ENCODE data around the gene CD209.

Gene CD209

DNA sequence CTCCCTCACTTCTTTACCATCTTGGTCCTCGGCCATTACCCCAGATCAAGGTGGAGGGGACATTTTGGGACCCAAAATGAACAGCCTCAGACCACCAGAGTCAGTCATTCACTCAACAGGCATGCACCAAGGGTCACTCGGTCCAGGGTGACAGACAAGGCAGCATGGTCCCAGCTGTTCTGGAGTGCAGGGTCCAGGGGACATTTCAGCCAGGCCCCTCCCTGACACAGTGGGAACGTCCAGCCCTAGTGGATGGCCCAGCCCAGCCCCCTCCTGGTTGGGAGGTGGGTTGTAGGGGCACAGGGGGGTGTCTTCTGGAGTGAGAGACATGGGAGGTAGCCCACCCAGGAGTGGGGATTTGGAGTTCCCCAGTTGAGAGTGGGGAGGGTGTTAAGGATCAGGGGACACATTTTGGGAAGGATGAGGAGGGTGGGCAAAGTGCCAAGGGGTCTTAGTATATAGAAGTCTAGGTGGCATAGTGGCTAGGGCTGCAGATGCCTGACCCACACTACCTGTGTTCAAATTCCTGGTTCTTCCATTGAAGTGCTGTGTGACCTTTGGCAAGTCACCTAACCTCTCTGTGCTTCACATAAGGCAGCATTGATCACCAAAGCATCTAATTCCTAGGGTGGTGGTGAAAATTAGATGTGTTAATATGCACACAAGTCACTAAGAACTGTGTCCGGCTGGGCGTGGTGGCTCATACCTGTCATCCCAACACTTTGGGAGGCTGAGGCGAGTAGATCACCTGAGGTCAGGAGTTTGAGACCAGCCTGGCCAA, 42.9 kb downstream of the CD209 start:
- no peak for DNase-seq

DNA sequence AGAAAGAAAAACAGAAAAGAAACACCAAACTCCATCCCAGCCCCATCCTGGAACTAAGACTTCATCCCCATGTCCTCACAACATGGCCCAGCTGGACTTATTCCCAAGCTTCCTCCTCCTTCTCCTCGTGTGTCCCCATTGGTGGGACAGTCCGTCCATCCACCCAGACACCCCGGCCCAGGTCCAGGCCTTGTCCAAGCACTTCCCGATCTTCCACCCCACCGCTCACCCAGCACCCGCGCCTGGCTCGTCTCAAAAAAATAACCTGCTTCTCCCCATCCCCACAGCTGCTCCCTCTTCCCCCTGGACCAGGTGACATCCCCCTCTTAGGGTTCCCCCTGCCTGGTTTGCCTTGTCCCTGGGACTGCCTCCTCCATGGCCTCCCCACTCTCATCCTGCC, 44.0 kb downstream of the CD209 start:
- DNase-seq: no peak

DNA sequence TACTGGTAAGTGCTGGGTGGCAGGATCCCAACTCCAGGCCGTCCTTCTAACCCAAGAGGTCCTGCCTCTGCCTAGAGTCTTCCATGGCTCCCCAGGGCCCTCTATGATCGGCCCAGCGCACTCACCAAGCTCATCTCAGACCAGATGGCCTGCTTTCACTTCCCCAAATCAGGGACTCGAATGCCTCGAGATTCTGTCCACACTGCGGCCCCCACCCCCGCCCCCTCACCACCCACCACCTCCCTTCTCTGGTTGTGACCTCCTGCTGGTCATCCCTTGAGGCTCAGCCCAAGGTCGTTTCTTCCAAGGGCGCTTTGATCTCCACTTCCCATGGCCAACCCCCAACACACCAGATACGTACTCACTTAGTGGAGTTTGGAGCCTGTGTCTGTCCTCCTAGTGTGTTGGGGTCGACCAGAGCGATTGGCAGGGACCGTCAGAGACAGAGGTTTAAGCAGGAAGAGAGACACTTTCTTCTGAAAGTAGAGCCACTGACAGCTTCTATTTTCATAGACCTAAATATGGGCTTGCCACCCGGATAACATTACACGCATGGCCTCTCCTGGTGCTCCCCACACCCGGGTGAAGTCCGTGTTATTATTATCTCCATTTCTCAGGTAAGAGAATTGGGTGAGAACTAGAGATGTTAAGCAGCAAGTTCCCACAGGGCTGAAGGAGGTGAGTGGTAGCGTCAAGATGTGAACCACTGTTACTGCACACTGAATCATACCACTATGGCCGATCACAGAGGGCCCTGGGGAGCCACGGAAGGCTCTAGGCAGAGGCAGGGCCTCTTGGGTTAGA, 45.5 kb downstream of the CD209 start, which contains the start of gene FCER2:
TSS of gene FCER2 (minus strand) at position 478 of the 804 bp plus-strand sequence. CDS start 2,371 bp downstream, outside the sequence.
- no peak for DNase-seq

DNA sequence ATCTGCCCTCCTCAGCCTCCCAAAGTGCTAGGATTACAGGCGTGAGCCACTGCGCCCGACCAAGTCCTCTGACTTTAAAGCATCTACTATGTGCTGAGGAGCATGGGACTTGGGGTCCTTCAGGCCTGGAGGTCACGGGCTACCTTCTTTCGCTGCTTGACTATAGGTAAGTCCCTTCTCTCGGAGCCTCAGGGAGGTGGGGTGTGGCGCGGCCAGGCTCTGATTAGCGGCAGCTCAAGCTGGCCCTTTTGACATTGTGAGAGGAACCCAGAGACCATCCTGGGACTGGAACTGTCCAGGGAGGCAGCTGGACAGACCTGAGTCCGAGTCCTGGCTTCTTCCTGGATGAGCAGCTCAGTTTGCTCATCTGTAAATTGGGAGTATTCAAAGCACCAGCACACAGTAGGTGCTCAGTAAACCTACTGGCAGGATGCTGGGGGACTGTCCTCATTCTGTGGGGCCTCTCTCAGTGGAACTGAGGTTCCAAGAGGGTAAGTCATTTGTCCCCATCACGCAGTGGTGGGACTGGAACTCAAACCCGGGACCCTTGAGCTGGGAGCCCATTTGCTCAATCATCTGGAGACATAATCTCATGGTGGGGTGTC, 46.2 kb downstream of the CD209 start:
- no peak for DNase-seq

DNA sequence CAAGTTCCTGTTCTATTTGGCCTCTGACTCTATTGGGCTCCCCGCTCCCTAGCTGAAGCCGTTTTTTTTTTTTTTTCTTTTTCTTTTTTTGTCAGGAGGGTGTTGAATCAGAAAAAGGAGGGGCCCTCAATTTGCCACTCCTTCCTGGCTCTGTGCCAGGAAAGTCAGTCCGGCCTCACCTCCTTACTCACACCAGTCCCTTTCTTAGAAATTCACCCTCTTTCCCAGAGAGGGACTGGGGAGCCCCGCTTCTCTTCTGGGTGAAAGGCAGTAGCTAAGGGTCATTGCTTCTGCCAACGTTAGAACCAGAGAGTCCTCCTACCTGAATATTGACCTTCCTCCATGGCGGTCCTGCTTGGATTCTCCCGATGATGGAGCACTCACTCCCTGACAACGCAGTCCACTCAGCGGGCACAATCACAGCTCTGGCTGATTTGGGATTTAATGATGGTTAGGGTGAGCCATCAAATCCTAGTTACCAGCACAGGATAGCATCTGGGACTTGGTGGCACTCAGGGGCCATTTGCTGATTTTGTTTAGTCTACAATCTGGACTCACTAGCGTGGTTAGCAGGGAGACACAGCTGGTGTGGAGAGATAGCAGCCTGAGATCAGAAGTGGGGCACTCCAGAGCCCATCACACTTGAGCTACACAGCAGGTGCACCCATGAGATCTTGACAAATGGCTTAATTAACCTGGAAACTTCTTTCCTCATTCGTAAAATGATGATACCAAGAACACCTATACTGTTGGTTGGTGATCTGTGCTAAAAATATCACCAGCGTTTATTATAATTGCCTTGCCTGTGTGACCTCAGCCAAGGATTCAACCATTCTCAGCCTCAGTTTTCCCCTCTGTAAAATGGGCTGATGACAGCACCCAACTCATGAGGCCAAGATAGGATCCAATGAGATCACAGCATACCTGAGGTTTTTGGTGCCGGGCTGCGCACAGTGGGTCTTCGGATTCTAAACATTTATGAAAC, 47.6 kb downstream of the CD209 start:
- DNase-seq: no peak

DNA sequence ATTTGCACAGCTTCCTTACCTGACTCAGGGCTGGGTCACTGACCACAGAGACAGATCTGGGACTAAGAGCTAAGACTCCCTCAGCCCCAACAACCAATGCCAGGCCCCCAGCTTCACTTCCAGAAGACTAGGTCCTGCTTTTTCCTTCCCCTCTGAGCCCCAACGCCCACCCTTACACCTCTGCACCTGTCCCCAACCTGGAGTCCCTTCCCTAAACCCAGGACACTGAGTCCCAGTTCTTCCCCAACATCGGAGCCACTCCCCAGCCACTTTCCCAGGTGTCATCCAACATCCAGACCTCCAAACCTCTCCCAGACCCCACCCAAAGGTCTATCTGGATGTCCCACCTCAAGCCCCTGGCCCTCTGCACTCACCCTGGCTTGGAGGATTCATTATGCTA, 48.3 kb downstream of the CD209 start:
- DNase-seq: no peak

DNA sequence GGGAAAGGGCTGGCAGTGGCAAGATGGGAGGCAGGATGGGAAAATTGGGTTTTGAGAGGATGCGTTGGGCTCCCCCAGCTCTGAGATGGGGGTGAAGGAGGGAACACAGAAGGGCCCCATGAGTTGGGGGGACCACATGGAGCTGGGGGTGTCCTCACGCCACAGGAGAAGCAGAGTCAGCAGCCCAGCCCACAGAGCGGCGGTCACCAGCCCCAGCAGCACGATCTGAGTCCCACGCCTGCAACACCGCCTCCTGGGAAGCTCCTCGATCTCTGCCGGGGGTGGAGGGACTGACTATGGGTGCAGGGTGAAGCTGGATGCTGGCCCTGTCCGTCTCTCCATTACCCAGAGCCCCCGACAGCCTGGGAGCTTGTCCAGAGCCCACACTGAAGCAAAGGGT, 48.8 kb downstream of the CD209 start:
- DNase-seq: no peak

DNA sequence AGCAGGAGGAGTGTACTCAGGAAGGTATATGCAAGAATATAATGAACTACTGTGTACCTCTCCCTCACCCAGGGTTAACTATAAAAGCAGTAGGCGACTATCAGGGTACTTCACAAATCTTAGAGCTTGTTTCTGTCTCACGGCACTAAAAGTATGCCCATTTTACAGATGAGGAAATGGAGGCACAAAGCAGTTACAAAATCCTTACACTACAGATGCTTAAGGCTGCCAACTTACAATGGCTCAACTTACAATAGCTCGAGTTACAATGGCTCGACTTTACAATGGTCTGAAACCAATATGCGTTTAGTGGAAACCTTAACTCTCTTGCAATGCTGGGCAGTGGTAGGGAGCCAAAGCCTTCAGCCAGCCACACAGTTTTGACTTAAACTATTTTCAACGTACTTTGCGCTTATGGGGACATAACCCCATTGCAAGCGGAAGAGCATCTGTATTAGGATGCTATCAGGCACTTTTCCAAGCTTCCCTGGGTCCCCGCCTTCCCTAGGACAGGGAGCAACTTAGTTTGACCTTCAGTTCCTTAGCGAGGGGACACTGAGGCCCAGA, 49.5 kb downstream of the CD209 start:
- DNase-seq: no peak

DNA sequence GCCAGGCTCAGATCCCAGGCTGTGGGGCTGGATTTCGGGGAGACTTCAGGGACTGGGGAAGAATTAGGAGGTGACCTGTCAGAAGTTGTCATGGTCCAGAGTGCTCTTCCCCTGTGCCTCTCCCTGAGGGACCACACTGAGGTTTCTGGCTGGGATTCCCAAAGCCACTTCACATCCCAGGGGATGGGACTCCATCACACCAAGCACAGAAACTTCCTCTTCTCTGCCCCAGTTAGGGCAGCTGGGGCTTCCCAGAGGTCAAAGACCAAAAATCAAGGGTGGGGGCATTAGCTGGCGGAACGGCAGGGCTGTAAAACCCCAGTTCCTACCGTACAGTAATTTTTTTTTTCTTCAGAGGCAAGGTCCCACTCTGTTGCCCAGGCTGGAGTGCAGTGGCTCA, 52.8 kb downstream of the CD209 start:
- no peak for DNase-seq

DNA sequence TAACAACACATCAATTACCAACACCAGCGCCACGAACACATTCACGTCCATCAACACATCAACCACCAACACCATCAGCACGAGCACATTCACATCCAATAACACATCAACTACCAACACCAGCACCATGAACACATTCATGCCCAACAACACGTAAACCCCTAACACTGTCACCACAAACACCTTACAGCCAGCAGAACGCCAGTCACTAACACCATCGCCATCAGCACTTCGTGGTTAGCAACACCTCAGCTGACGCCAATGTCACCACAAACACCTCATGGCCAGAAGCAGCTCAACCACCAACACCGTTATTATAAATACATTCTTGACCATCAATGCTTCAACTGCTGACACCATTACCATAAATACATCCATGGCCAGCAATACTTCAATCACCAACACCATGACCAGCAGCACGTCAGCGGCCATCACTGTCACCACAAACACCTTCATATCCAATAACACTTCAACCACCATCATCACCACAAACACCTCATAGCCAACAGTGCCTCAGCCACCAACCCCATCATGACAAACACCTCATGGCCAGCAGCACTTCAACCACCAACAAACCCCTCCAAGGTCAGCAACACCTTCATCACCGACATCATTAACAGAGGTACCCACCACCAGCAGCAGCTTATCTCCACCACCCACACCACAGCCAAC, 54.8 kb downstream of the CD209 start:
- DNase-seq: no peak

DNA sequence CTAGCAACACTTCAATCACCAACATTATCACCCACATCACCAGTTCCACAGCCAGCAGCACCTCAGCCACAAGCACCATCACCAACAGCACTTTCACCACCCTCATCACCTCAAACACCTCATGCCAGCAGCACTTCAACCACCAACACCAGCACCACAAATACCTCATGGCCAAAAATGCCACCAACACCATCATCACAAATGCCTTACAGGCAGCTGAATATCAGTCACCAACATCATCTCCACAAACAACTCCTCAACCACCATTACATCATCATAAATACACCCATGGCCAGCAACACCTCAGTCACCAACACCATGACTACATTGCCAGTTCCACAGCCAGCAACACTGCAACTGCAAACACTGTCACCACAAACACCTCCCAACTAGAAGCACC, 55.8 kb downstream of the CD209 start:
- no peak for DNase-seq

DNA sequence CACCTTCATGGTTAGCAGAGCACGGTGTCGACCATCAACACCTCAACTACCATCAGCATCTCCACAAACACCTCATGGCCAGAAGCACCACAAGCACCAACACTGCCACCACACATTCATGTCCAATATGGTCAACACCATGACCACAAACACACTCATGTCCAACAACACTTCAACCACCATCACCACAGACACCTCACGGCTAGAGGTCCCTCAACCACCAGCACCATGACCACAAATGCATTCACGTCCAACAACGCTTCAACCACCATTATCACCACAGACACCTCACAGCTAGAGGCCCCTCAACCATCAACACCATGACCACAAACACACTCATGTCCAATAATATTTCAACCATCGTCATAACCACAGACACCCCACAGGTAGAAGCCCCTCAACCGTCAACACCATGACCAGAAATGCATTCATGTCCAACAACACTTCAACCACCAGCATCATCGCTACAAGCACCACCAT, 56.5 kb downstream of the CD209 start:
- no peak for DNase-seq
